ENCODE results near the gene MAP3K5. TPM values are rescaled to one million over a fixed set of nuclear protein-coding genes. Genes with fewer than 3 reads are reported as not detected.
"Not testable (repeated sequence)": the region's sequence is repeated elsewhere in the genome, so short reads cannot be mapped to it uniquely, and the experiment has no call there.

Gene MAP3K5
- total RNA-seq, 1 donor from 2014 or later, result 4.7 TPM

DNA sequence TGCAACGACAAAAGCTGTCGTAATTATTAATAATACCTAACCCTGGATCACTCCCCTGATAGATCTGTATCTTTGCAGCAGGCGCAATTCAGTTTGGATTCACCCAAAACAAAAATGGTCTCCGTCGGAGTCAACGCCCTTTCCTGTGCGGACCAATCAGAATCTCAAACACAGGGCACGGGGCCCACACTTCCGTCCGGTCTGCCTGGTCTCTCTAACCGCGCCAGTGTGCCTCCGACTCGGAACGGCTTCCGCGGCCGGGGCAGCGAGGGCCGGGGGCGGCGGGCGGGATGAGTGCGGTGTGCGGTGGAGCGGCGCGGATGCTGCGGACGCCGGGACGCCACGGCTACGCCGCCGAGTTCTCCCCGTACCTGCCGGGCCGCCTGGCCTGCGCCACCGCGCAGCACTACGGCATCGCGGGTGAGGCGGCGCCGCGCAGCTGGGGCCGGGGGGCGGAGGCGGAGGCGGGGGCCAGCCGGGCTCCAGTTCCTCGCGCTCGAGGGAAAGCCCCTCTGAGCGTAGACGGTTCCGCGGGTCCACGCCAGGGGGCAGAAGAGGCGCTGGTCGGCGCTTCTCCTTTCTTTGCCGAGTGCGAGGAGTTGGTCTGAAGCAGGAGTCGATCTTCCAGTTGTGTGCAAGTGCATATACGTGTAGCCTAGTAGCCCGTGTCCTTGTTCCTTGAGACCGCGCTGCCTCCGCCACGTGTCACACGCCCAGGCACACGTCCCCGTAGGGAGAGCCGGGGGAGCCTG, 30.3 kb upstream of the MAP3K5 start, which contains the start of gene PEX7:
Gene PEX7 (plus strand): TSS at position 217 of the 752 bp plus-strand sequence. CDS start 74 bp downstream, at position 291.
- H3K27ac Mint-ChIP-seq, result peak within 1 kb of the TSS; percentile 94

DNA sequence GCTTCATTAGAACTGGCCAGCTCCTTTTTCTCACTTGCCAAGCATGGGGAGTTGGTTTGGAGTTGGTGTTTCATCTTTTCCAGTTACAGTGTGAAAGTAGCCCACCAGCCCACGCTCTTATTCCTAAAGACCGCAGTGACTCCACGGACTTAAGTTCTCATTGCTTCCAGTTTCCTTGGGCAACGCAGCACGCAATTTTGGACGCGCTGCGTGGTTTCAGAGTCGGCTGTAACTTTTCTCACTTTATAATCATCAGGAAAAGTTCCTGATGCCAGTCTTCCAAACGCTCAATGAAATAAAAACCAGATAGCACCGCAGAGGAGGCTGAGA, 29.7 kb upstream of the MAP3K5 start:
- H3K4me1 Mint-ChIP-seq (ENCODE audit: unreplicated experiment), result peaks cover 6% of the 10 kb centered on the region
- H3K27me3 Mint-ChIP-seq, result peaks cover 6% of the 10 kb centered on the region
- no peaks in the 10 kb centered on the region for H3K9me3 Mint-ChIP-seq
- peak overlapping the region; percentile 94 for H3K27ac Mint-ChIP-seq
- no peak for DNase-seq (ENCODE audit: extremely low spot score, unreplicated experiment)
- TF ChIP-seq, protein P1, sequence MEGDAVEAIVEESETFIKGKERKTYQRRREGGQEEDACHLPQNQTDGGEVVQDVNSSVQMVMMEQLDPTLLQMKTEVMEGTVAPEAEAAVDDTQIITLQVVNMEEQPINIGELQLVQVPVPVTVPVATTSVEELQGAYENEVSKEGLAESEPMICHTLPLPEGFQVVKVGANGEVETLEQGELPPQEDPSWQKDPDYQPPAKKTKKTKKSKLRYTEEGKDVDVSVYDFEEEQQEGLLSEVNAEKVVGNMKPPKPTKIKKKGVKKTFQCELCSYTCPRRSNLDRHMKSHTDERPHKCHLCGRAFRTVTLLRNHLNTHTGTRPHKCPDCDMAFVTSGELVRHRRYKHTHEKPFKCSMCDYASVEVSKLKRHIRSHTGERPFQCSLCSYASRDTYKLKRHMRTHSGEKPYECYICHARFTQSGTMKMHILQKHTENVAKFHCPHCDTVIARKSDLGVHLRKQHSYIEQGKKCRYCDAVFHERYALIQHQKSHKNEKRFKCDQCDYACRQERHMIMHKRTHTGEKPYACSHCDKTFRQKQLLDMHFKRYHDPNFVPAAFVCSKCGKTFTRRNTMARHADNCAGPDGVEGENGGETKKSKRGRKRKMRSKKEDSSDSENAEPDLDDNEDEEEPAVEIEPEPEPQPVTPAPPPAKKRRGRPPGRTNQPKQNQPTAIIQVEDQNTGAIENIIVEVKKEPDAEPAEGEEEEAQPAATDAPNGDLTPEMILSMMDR (conservative IDR thresholded peaks at IDR 0.05), result no peak
- H3K36me3 Mint-ChIP-seq, result peaks cover 17% of the 10 kb centered on the region
- peak overlapping the region; percentile 94 for H3K4me3 Mint-ChIP-seq

More for the DNA sequence above, 30.3 kb upstream of the MAP3K5 start, which contains the start of gene PEX7:
- TF ChIP-seq, protein P1 (conservative IDR thresholded peaks at IDR 0.05), result peak; percentile 87
- peak; percentile 94 for DNase-seq (ENCODE audit: extremely low spot score, unreplicated experiment)
- peaks cover 2% of the 10 kb centered on the region for H3K27me3 Mint-ChIP-seq
- peak within 1 kb of the TSS; percentile 94 for H3K4me3 Mint-ChIP-seq
- peaks cover 20% of the 10 kb centered on the region for H3K36me3 Mint-ChIP-seq
- H3K9me3 Mint-ChIP-seq, result no peaks in the 10 kb centered on the region
- peaks cover 6% of the 10 kb centered on the region for H3K4me1 Mint-ChIP-seq (ENCODE audit: unreplicated experiment)

DNA sequence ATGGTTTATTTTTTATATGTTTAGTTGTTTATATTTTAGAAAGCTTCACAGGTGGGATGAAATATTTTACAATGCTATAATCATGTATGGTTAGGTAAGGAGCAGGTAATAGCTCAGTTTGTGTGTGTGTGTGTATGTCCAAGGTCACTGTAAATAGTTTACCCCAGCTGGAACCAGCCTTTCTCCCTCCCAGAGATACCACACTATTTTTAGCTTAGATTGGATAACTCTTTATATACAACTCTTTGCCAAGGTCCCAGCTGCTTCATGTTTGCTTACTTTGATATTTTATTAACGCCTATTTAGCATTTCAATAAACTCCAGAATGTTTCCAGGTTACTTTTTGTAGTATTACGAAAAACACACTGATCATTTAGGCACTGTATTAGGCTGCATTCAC, 28.3 kb upstream of the MAP3K5 start:
- peaks cover 6% of the 10 kb centered on the region for H3K4me1 Mint-ChIP-seq (ENCODE audit: unreplicated experiment)
- H3K9me3 Mint-ChIP-seq, result no peaks in the 10 kb centered on the region
- TF ChIP-seq, protein P1 (conservative IDR thresholded peaks at IDR 0.05), result no peak
- no peak for DNase-seq (ENCODE audit: extremely low spot score, unreplicated experiment)
- peaks cover 7% of the 10 kb centered on the region for H3K36me3 Mint-ChIP-seq
- no peak overlapping the region for H3K27ac Mint-ChIP-seq
- H3K27me3 Mint-ChIP-seq, result peaks cover 9% of the 10 kb centered on the region
- no peak overlapping the region for H3K4me3 Mint-ChIP-seq

DNA sequence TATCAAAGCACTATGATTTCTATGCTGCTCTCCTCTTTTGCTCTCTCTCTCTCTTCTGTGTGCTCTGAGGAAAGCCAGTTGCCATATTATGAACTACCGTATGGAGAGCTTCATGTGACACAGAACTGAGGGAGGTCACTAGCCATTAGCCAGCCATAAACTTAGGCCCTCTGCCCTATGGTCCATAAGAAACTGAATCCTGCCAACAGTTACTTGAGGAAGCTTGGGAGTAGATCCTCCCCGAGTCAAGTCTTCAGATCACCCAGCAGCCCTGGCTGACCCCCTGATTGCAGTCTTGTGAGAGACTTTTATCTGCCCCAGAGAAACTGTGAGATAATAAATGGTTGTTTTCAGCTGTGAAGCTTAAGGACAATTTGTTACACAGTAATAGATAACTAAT, 24.4 kb upstream of the MAP3K5 start:
- Mint-ChIP-seq H3K27me3 (peaks cover 9% of the 10 kb centered on the region), H3K4me1 (ENCODE audit: unreplicated experiment) (no peaks in the 10 kb centered on the region), H3K9me3 (no peaks in the 10 kb centered on the region), H3K4me3 (no peak overlapping the region), H3K27ac (no peak overlapping the region), H3K36me3 (no peaks in the 10 kb centered on the region)
- no peak for DNase-seq (ENCODE audit: extremely low spot score, unreplicated experiment)
- TF ChIP-seq, protein P1 (conservative IDR thresholded peaks at IDR 0.05), result no peak

DNA sequence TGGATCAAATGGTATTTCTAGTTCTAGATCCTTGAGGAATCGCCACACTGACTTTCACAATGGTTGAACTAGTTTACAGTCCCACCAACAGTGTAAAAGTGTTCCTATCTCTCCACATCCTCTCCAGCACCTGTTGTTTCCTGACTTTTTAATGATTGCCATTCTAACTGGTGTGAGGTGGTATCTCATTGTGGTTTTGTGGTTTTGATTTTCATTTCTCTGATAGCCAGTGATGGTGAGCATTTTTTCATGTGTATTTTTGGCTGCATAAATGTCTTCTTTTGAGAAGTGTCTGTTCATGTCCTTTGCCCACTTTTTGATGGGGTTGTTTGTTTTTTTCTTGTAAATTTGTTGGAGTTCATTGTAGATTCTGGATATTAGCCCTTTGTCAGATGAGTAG, 23.3 kb upstream of the MAP3K5 start:
- not testable (repeated sequence) for H3K4me3 Mint-ChIP-seq; H3K9me3 Mint-ChIP-seq; DNase-seq (ENCODE audit: extremely low spot score, unreplicated experiment); H3K27ac Mint-ChIP-seq; H3K4me1 Mint-ChIP-seq (ENCODE audit: unreplicated experiment); H3K36me3 Mint-ChIP-seq; H3K27me3 Mint-ChIP-seq

DNA sequence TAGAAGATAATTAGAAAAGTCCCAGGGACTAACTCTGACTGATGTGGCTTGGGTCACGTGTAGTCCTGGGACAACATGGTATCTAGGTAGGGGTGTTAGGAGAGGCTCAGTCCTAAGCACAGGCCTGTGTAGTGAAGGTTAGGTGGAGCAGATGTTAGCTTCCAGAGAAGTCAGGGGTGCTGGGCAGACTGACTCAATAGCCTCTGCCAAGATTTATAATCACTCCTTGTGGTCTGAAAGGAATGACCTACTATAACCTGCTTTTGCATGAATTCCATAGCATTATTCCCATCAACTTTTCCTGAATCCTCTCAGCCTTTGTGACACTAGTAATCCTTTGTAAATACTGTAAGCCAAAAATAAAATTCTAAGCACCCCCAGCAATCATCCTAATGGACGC, 19.9 kb upstream of the MAP3K5 start:
- peaks cover 5% of the 10 kb centered on the region for H3K27me3 Mint-ChIP-seq
- no peak for DNase-seq (ENCODE audit: extremely low spot score, unreplicated experiment)
- H3K4me3 Mint-ChIP-seq, result no peak overlapping the region
- TF ChIP-seq, protein P1 (conservative IDR thresholded peaks at IDR 0.05), result no peak
- H3K4me1 Mint-ChIP-seq (ENCODE audit: unreplicated experiment), result no peaks in the 10 kb centered on the region
- H3K9me3 Mint-ChIP-seq, result no peaks in the 10 kb centered on the region
- no peaks in the 10 kb centered on the region for H3K36me3 Mint-ChIP-seq
- H3K27ac Mint-ChIP-seq, result no peak overlapping the region

Measured in type B pancreatic cell (in vitro differentiated cells).